ENCODE data around the gene HSF4. TPM values are rescaled to one million over a fixed set of nuclear protein-coding genes. Genes with fewer than 3 reads are reported as not detected.

HSF4 gene
- total RNA-seq, 3 donors from 2014 or later: 26.0 to 113 (median 64.4) TPM

GRCh38 chr16:67176662-67177061 lies 12.1 kb downstream of the HSF4 start:
- intact Hi-C loops (cut with DNase I, micrococcal nuclease): no loop called here
- no peak for TF ChIP-seq CTCF (IDR thresholded peaks at IDR 0.05)
- Histone ChIP-seq H3K36me3 (ENCODE audit: low read depth) (no peaks in the 10 kb centered on the region), H3K4me3 (no peak overlapping the region), H3K4me1 (ENCODE audit: low read depth) (peaks cover 26% of the 10 kb centered on the region), H3K9me3 (no peaks in the 10 kb centered on the region)
- ATAC-seq (no peak), DNase-seq (no peak)

GRCh38 chr16:67177743-67178699 lies 13.5 kb downstream of the HSF4 start:
- DNase-seq: peak; percentile 85 to 93 (median 90)
- intact Hi-C loops (cut with DNase I, micrococcal nuclease): no loop called here
- peaks cover 27% of the 10 kb centered on the region for H3K4me1 ChIP-seq (ENCODE audit: low read depth)

GRCh38 chr16:67179421-67180080 lies 15.0 kb downstream of the HSF4 start:
- ATAC-seq (no peak), DNase-seq (no peak)
- Histone ChIP-seq H3K4me3 (no peak overlapping the region), H3K4me1 (ENCODE audit: low read depth) (peaks cover 27% of the 10 kb centered on the region), H3K36me3 (ENCODE audit: low read depth) (no peaks in the 10 kb centered on the region), H3K9me3 (no peaks in the 10 kb centered on the region)
- intact Hi-C loops (cut with DNase I, micrococcal nuclease): loop anchor here in 1 of 2 donors (10.0 kb wide), 1 partner anchor 205 kb away; no protein-coding TSS in a partner anchor
- TF ChIP-seq CTCF (IDR thresholded peaks at IDR 0.05): no peak

More at GRCh38 chr16:67177743-67178699, 13.5 kb downstream of the HSF4 start:
- H3K9me3 ChIP-seq: no peaks in the 10 kb centered on the region
- no peaks in the 10 kb centered on the region for H3K36me3 ChIP-seq (ENCODE audit: low read depth)
- TF ChIP-seq CTCF (IDR thresholded peaks at IDR 0.05): no peak
- ATAC-seq: peak; percentile 82
- H3K4me3 ChIP-seq: no peak overlapping the region

GRCh38 chr16:67180166-67180565 lies 15.6 kb downstream of the HSF4 start:
- intact Hi-C loops (cut with DNase I, micrococcal nuclease): loop anchor here in 1 of 2 donors (10.0 kb wide), 1 partner anchor 205 kb away; no protein-coding TSS in a partner anchor
- H3K4me1 ChIP-seq (ENCODE audit: low read depth): peaks cover 28% of the 10 kb centered on the region
- no peak for ATAC-seq
- DNase-seq: no peak
- H3K9me3 ChIP-seq: no peaks in the 10 kb centered on the region
- no peak for TF ChIP-seq CTCF (IDR thresholded peaks at IDR 0.05)
- no peaks in the 10 kb centered on the region for H3K36me3 ChIP-seq (ENCODE audit: low read depth)
- no peak overlapping the region for H3K4me3 ChIP-seq

- H3K9me3 ChIP-seq: no peaks in the 10 kb centered on the region
- DNase-seq: no peak
- peaks cover 33% of the 10 kb centered on the region for H3K4me1 ChIP-seq (ENCODE audit: low read depth)
- intact Hi-C loops (cut with DNase I, micrococcal nuclease): loop anchor here in 1 of 2 donors (10.0 kb wide), 1 partner anchor 207 kb away; no protein-coding TSS in a partner anchor
- no peak for ATAC-seq
- no peak for TF ChIP-seq CTCF (IDR thresholded peaks at IDR 0.05)
- H3K36me3 ChIP-seq (ENCODE audit: low read depth): no peaks in the 10 kb centered on the region
- no peak overlapping the region for H3K4me3 ChIP-seq
Observed at GRCh38 chr16:67181346-67181745, 16.8 kb downstream of the HSF4 start.

Measured in mucosa of descending colon (tissue), 3 donors.